Measurements from ENCODE around the gene BCOR. TPM values are rescaled to one million over a fixed set of nuclear protein-coding genes. Genes with fewer than 3 reads are reported as not detected.

The BCOR gene
- total and polyA plus RNA-seq, 9 of the 15 experiments (the other 6 are each of a cell fraction or from before 2014, with no cell fraction given), result 27.5 to 113 (median 37.6) TPM

DNA sequence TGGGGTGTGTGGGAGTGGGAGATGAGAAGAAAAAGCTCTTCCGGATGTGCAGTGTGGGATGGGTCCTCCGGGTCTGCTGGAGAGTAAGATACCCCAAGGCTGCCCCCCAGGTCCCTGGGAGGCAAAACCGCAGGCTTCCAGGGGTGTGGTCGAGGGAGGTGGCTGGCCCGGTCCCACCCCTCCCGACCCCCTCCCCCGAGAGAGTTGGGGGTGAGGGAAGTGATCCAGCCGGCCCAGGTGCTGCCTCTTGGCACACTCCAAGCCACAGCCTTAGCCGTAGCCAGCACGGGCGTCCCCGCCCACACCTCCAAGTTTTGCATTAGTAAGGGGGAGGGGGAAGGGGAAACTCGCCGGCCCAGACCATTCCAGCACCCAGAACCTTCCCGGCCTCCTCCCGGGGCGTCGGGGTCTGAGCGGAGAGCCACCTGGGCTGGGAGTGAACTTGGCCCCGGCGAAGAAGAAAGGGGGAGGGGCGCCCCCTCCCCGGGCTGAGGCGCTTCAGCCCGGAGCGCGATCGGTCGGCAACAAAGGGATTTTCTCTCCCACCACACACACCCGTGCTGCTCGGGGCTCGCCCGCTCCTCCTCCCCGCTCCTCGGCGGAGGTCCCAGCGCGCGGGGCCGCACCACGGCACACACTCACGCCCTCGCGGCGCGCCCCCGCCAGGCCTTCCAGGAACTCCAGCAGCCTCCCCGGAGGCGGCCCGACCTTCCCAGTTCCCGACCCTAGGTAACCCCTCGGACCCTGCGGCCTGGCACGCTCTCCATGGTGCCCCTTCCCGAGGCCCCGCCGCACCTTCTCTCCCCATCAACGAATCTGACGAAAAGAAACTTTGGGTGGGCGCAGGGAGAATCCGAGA is 14.4 kb downstream of the BCOR start (continued):
- TF ChIP-seq, protein P1, sequence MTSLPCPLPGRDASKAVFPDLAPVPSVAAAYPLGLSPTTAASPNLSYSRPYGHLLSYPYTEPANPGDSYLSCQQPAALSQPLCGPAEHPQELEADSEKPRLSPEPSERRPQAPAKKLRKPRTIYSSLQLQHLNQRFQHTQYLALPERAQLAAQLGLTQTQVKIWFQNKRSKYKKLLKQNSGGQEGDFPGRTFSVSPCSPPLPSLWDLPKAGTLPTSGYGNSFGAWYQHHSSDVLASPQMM (CRISPR knock-in tag; IDR thresholded peaks at IDR 0.05), result no peak
- TF ChIP-seq MTF1 (CRISPR knock-in tag; IDR thresholded peaks at IDR 0.05; ENCODE audit: borderline replicate concordance) (no peak), NR2C1 (IDR thresholded peaks at IDR 0.05) (no peak), NR2C1 (tag; IDR thresholded peaks at IDR 0.05) (no peak), STAT5A (IDR thresholded peaks at IDR 0.05; ENCODE audit: borderline replicate concordance, low read length) (no peak; the same call in 1 of the 2 replicates), PCBP2 (IDR thresholded peaks at IDR 0.05; ENCODE audit: low read depth, low read length, poor library complexity, severe bottlenecking) (no peak), ADNP (tag; IDR thresholded peaks at IDR 0.05) (no peak), EGR1 (conservative IDR thresholded peaks at IDR 0.05) (peak; percentile 62), FOSL1 (tag; conservative IDR thresholded peaks at IDR 0.05) (no peak), ESRRB (CRISPR knock-in tag; IDR thresholded peaks at IDR 0.05; ENCODE audit: borderline replicate concordance) (no peak)
- TF ChIP-seq, protein P2, sequence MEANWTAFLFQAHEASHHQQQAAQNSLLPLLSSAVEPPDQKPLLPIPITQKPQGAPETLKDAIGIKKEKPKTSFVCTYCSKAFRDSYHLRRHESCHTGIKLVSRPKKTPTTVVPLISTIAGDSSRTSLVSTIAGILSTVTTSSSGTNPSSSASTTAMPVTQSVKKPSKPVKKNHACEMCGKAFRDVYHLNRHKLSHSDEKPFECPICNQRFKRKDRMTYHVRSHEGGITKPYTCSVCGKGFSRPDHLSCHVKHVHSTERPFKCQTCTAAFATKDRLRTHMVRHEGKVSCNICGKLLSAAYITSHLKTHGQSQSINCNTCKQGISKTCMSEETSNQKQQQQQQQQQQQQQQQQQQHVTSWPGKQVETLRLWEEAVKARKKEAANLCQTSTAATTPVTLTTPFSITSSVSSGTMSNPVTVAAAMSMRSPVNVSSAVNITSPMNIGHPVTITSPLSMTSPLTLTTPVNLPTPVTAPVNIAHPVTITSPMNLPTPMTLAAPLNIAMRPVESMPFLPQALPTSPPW (CRISPR knock-in tag; IDR thresholded peaks at IDR 0.05), result peak; percentile 62
- TF ChIP-seq, protein P3, sequence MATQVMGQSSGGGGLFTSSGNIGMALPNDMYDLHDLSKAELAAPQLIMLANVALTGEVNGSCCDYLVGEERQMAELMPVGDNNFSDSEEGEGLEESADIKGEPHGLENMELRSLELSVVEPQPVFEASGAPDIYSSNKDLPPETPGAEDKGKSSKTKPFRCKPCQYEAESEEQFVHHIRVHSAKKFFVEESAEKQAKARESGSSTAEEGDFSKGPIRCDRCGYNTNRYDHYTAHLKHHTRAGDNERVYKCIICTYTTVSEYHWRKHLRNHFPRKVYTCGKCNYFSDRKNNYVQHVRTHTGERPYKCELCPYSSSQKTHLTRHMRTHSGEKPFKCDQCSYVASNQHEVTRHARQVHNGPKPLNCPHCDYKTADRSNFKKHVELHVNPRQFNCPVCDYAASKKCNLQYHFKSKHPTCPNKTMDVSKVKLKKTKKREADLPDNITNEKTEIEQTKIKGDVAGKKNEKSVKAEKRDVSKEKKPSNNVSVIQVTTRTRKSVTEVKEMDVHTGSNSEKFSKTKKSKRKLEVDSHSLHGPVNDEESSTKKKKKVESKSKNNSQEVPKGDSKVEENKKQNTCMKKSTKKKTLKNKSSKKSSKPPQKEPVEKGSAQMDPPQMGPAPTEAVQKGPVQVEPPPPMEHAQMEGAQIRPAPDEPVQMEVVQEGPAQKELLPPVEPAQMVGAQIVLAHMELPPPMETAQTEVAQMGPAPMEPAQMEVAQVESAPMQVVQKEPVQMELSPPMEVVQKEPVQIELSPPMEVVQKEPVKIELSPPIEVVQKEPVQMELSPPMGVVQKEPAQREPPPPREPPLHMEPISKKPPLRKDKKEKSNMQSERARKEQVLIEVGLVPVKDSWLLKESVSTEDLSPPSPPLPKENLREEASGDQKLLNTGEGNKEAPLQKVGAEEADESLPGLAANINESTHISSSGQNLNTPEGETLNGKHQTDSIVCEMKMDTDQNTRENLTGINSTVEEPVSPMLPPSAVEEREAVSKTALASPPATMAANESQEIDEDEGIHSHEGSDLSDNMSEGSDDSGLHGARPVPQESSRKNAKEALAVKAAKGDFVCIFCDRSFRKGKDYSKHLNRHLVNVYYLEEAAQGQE (IDR thresholded peaks at IDR 0.05; ENCODE audit: borderline replicate concordance), result 0 out of 2 replicates have a peak, but pooled peaks have one; percentile 12
- TF ChIP-seq, protein P3 (CRISPR knock-in tag; IDR thresholded peaks at IDR 0.05; ENCODE audit: low read depth), result no peak
- TF ChIP-seq, protein P4, sequence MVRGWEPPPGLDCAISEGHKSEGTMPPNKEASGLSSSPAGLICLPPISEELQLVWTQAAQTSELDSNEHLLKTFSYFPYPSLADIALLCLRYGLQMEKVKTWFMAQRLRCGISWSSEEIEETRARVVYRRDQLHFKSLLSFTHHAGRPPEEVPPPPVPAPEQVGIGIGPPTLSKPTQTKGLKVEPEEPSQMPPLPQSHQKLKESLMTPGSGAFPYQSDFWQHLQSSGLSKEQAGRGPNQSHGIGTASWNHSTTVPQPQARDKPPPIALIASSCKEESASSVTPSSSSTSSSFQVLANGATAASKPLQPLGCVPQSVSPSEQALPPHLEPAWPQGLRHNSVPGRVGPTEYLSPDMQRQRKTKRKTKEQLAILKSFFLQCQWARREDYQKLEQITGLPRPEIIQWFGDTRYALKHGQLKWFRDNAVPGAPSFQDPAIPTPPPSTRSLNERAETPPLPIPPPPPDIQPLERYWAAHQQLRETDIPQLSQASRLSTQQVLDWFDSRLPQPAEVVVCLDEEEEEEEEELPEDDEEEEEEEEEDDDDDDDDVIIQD (CRISPR knock-in tag; IDR thresholded peaks at IDR 0.05), result no peak
